HG03066 (cell line): ENCODE data around the gene TIAM1.

Experiments used
- ATAC-seq: cut with Tn5 transposase; IDR thresholded peaks from one replicate; pipeline ENCODE4 v1.9.1; 2021; ENCODE audit warnings: low read depth; ENCODE audit not compliant: unreplicated experiment

Gene TIAM1

GRCh38 chr21:31289702-31290101 is 54.4 kb downstream of the TIAM1 start:
- ATAC-seq = no peak

DNA sequence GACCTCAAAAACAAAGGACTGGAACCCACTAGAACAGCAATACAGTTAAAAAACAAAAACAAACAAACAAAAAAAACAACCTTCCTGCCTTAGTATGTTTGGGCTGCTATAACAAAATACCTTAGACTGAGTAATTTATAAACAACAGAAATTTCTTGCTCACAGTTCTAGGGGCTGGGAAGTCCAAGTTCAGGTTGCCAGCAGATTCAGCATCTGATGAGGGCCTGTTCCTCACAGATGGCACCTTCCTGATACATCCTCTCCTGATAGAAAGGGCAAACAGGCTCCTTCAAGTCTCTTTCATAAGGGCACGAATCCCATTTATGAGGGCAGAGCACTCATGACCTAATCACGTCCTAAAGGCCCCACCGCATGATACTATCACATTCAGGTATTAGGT is 55.9 kb downstream of the TIAM1 start:
- ATAC-seq = no peak

DNA sequence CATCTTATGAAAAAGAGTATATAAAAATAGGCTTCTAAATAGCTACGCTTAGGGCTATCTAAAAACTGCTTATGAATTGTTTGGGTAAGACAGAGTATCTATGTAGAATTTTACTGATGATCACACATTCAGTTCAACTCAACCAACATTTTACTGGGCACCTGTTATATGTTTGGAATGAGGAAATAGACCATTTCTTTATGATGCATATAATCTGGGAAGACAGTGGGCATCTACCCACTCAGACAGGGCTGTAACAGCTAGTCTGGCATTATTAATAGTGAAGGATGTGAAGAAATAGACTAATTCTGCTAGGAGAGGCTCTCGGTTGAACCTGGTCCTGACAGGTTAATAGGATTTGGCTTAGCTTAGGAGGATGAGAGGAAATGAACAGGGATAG is 56.9 kb downstream of the TIAM1 start:
- ATAC-seq = no peak

- no peak for ATAC-seq
Measured at GRCh38 chr21:31286621-31287020, 57.4 kb downstream of the TIAM1 start.

DNA sequence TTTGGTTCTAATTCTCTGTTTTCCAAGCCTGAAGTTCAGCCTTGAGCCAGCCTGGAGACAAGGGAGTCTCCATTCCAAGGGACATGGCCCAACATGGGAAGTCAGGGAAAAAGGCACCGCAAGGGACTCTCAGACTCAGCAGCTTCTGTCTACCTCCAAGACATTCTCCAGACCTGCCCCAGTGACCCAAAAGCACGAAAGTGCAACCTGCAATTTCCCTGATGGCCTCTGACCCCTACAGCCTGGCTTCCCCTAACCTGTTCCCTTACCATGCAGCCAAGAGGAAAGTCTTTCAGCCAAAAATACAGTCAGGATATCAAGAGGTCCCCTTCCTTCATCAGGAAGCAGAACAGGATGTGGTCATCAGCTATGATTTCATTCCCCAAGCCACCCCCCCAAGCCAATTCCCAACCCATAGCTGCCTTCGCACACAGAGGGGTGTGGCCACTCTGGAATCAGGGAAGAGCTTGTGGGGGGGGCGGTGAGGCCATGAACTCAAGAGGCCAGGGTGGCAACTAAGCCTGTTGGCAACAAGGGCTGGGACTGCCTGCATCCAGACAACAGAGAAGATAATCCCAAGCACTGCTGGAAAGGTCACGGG is 59.2 kb downstream of the TIAM1 start:
- no peak for ATAC-seq

- ATAC-seq = no peak
Measured at GRCh38 chr21:31283025-31283424, 61.0 kb downstream of the TIAM1 start.

GRCh38 chr21:31282095-31282709 is 61.9 kb downstream of the TIAM1 start:
- ATAC-seq = no peak

GRCh38 chr21:31281561-31281960 is 62.5 kb downstream of the TIAM1 start:
- ATAC-seq = no peak

DNA sequence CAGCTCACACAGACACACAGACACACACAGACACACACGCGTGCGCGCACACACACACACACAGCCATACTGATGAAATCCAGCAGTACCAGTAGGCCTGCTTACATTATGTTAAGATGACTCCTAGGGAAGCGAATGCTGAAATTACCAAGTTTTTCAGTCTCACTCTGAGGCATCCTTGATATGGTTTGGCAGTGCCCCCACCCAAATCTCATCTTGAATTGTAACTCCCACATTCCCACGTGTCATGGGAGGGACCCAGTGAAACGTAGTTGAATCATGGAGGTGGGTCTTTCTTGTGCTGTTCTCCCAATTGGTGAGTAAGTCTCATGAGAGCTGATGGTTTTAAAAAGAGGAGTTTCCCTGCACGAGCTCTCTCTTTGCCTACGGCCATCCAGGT is 64.1 kb downstream of the TIAM1 start:
- no peak for ATAC-seq

GRCh38 chr21:31279214-31279613 is 64.8 kb downstream of the TIAM1 start:
- no peak for ATAC-seq

GRCh38 chr21:31278511-31279130 is 65.4 kb downstream of the TIAM1 start:
- ATAC-seq = no peak

GRCh38 chr21:31276663-31277062 is 67.4 kb downstream of the TIAM1 start:
- no peak for ATAC-seq

- no peak for ATAC-seq
Measured at GRCh38 chr21:31275901-31276300, 68.2 kb downstream of the TIAM1 start.

GRCh38 chr21:31273278-31273677 is 70.8 kb downstream of the TIAM1 start:
- no peak for ATAC-seq

DNA sequence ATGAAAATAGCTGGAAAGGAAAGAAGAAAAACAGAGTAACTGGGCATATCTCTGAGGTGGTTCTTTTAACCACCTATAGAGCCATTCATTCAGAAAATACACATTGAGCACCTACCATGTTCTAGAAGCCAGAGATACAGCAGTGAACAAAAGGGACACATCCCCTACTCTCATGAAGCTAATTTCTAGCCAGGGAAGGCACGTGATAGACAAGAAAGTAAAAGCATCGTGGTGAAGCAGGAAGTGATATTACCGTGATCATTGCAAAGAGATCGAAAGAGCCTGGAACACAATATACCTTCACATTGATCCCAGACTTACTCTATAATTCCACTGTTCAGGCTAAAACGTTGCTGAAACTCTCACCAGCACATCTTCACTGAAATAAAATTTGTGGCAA is 76.0 kb downstream of the TIAM1 start:
- no peak for ATAC-seq

GRCh38 chr21:31267644-31268043 is 76.4 kb downstream of the TIAM1 start:
- no peak for ATAC-seq

DNA sequence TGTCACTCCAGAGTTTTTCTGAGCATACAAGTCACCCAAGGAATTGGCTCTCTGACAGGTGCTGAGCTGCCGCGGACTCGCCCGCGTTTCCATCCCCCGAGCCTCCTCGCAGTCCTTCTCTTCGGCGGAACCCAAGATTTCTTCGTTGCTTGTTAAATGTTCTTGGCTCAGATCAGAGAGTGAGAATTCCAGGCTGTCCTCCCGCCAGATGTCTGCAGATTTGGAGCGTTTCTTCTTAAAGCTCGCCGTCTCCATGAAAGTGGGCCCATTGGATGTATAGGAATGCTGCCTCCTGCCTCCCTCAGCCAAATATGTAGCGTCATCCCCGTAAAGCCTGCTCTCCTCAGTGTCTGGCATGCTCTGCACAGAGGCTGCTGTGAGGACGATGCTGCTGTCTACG is 77.8 kb downstream of the TIAM1 start:
- no peak for ATAC-seq

DNA sequence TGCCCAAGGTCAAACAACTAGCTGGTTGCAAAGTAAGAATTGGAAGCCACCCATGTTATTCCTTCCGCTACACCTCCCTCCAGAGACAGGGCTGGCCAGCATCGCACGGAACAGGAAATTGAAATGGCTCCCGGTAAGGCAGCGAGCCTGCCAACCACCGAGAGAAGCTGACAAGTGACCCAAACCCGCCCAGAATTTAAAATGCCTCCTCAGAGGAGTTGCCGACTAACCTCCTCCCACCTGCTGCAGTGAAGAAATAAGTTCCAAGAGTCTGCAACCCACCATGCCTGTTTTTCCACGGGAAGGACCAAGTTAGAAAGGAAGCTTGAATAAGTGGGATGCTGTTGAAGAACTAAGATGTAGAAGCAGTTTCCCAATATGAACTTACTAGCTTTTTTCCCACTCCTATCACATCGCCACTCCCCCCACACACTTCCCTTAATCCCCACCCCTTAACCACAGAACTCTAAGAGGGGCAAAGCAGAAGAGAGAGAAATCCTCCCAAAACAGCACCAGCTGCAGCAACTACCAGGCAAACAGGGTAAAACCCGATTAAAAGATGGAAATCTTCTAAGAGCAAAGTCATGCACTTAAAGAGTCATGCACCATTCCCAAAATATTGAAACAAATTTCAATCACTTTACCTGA is 78.6 kb downstream of the TIAM1 start:
- ATAC-seq = no peak

GRCh38 chr21:31264574-31264973 is 79.5 kb downstream of the TIAM1 start:
- no peak for ATAC-seq

DNA sequence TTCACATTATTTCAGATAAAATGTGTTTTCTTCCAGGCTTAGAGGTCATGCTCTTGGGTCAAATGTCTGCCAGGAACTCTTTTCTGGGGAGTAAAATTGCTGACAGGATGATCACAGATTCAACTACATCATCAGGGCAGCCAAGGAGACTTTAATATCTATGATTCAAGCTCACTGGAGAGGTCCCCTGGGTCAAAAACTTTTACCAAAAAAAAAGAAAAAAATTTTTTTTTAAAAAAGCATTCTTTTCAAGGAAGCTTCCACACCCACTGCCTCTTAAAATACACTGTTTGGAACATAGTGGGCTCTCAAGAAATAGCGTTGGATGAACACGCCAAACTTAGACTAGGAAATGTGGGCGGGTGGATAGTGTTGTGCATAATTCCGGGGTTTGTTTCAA is 81.3 kb downstream of the TIAM1 start:
- ATAC-seq = no peak

- ATAC-seq = no peak
Measured at GRCh38 chr21:31261759-31262158, 82.3 kb downstream of the TIAM1 start.

- no peak for ATAC-seq
Measured at GRCh38 chr21:31260790-31261189, 83.3 kb downstream of the TIAM1 start.
